ENCODE data around the gene OTOS.

- TF ChIP-seq CTCF (IDR thresholded peaks at IDR 0.05; ENCODE audit: low read depth, low read length, missing input control) (no peak), REST (IDR thresholded peaks at IDR 0.05) (no peak), FOXA1 (IDR thresholded peaks at IDR 0.05) (no peak), GABPA (IDR thresholded peaks at IDR 0.05 in 1 of 2, conservative IDR thresholded peaks at IDR 0.05 in 1 of 2) (no peak), TAF1 (conservative IDR thresholded peaks at IDR 0.05) (no peak), JUND (IDR thresholded peaks at IDR 0.05) (no peak), ATF3 (IDR thresholded peaks at IDR 0.05) (no peak), EGR1 (IDR thresholded peaks at IDR 0.05; ENCODE audit: low read depth in 2 of 2) (no peak), YY1 (IDR thresholded peaks at IDR 0.05) (no peak), RAD21 (IDR thresholded peaks at IDR 0.05) (no peak), MAX (IDR thresholded peaks at IDR 0.05) (no peak), SP1 (IDR thresholded peaks at IDR 0.05) (no peak), FOXA2 (IDR thresholded peaks at IDR 0.05) (no peak)
Measured at GRCh38 chr2:240105982-240106381, 34.5 kb downstream of the OTOS start.

All from liver (tissue), 3 donors.